IMR-90 (cell line): ENCODE results near the gene GFI1. TPM values are rescaled to one million over a fixed set of nuclear protein-coding genes. Genes with fewer than 3 reads are reported as not detected.

Experiments used
- ATAC-seq: fragments of 200-7000 bp; cut with Tn5 transposase; 2 replicates; pipeline ENCODE4 v1.9.1; 2020; ENCODE audit warnings: low read depth, mild to moderate bottlenecking, moderate library complexity
- BruUV-seq: library from RNA; stranded (reverse); fragments of 400-500 nt; replicated peaks from 2 replicates; lab custom pipeline; 2021; lab: Mats Ljungman, UMichigan
- CTCF ChIA-PET: fragments of 300-600 bp; formaldehyde crosslinking; extraction: SDS; loops from one replicate; lab custom pipeline; 2021; ENCODE audit warnings: antibody characterized with exemption; lab: Yijun Ruan, JAX
- POLR2A ChIA-PET: fragments of 300-600 bp; sonication (Branson Sonifier 250); formaldehyde crosslinking; loops from one replicate; lab custom pipeline; 2022; ENCODE audit warnings: antibody characterized with exemption; ENCODE audit not compliant: unreplicated experiment; lab: Charles Lee
- DNase-seq: peaks from one replicate; pipeline ENCODE4 v3.0.0; 2013
- H2AFZ ChIP-seq: replicated peaks from 2 replicates; pipeline ENCODE3; 2013; ENCODE audit warnings: low read length, mild to moderate bottlenecking; ENCODE audit not compliant: poor library complexity
- H2AK5ac ChIP-seq: 2 replicates; pipeline ENCODE4 v1.6.1; 2013; ENCODE audit warnings: low read depth, low read length, inconsistent platforms
- H2AK9ac ChIP-seq: replicated peaks from 2 replicates; pipeline ENCODE3; 2013; ENCODE audit warnings: mild to moderate bottlenecking, low read depth, low read length, moderate library complexity; ENCODE audit not compliant: poor library complexity
- H2BK120ac ChIP-seq: 2 replicates; pipeline ENCODE4 v1.6.1; 2013; ENCODE audit warnings: low read depth, low read length, inconsistent platforms
- H2BK15ac ChIP-seq: 3 replicates; pipeline ENCODE4 v1.6.1; 2013; ENCODE audit warnings: low read depth, low read length, inconsistent platforms
- H2BK20ac ChIP-seq: 2 replicates; pipeline ENCODE4 v1.6.1; 2013; ENCODE audit warnings: low read depth, mild to moderate bottlenecking, inconsistent platforms, low read length, moderate library complexity
- H2BK5ac ChIP-seq: 2 replicates; pipeline ENCODE4 v1.6.1; 2013; ENCODE audit warnings: mild to moderate bottlenecking, low read depth, low read length, inconsistent platforms; ENCODE audit not compliant: poor library complexity, severe bottlenecking
- H3K14ac ChIP-seq: replicated peaks from 2 replicates; pipeline ENCODE4 v1.6.1; 2013; ENCODE audit warnings: low read depth, low read length, inconsistent platforms
- H3K18ac ChIP-seq: 2 replicates; pipeline ENCODE4 v1.6.1; 2013; ENCODE audit warnings: low read depth, low read length, control low read depth
- H3K23ac ChIP-seq: 2 replicates; pipeline ENCODE4 v1.6.1; 2013; ENCODE audit warnings: low read depth, low read length, inconsistent platforms
- H3K27ac ChIP-seq: 2 replicates; pipeline ENCODE4 v1.5.1; 2013; ENCODE audit warnings: mild to moderate bottlenecking, control low read depth, low read length; ENCODE audit not compliant: insufficient read depth
- H3K27me3 ChIP-seq: 2 replicates; pipeline ENCODE4 v1.6.1; 2013; ENCODE audit warnings: low read length; ENCODE audit not compliant: control insufficient read depth, insufficient read depth
- H3K36me3 ChIP-seq: 2 replicates; pipeline ENCODE4 v1.6.1; 2013; ENCODE audit warnings: low read length, mixed read lengths; ENCODE audit not compliant: control insufficient read depth, insufficient read depth
- H3K4ac ChIP-seq: 2 replicates; pipeline ENCODE4 v1.6.1; 2013; ENCODE audit warnings: low read depth, low read length, inconsistent platforms
- H3K4me1 ChIP-seq: 2 replicates; pipeline ENCODE4 v1.6.1; 2013; ENCODE audit warnings: low read length, mixed read lengths; ENCODE audit not compliant: control insufficient read depth, insufficient read depth
- H3K4me2 ChIP-seq: 2 replicates; pipeline ENCODE4 v1.6.1; 2013; ENCODE audit warnings: low read depth, mild to moderate bottlenecking, control low read depth, low read length, moderate library complexity
- H3K4me3 ChIP-seq: 2 replicates; pipeline ENCODE4 v1.5.1; 2013; ENCODE audit warnings: low read depth, mild to moderate bottlenecking, control low read depth, low read length, moderate library complexity; ENCODE audit not compliant: insufficient read depth
- H3K56ac ChIP-seq: 2 replicates; pipeline ENCODE4 v1.6.1; 2013; ENCODE audit warnings: low read length, inconsistent platforms; ENCODE audit not compliant: insufficient read depth; ENCODE audit errors: extremely low read depth
- H3K79me1 ChIP-seq, 2 experiments: 2 replicates each; pipeline ENCODE4 v1.6.1; 2013; ENCODE audit warnings: low read length in 2 of 2, inconsistent platforms in 1 of 2, low read depth in 1 of 2
- H3K9ac ChIP-seq: 2 replicates; pipeline ENCODE4 v1.6.1; 2013; ENCODE audit warnings: low read depth, low read length, control low read depth
- H3K9me1 ChIP-seq: 2 replicates; pipeline ENCODE4 v1.6.1; 2013; ENCODE audit warnings: low read length, inconsistent platforms; ENCODE audit not compliant: insufficient read depth
- H3K9me3 ChIP-seq: 2 replicates; pipeline ENCODE4 v1.6.1; 2013; ENCODE audit warnings: low read length; ENCODE audit not compliant: control insufficient read depth, insufficient read depth
- H4K20me1 ChIP-seq: 2 replicates; pipeline ENCODE4 v1.6.1; 2013; ENCODE audit warnings: low read length, inconsistent platforms; ENCODE audit not compliant: insufficient read depth
- H4K5ac ChIP-seq: 2 replicates; pipeline ENCODE4 v1.6.1; 2013; ENCODE audit warnings: mild to moderate bottlenecking, low read depth, low read length, control low read depth
- H4K8ac ChIP-seq, 2 experiments: 2 replicates each; pipeline ENCODE4 v1.6.1; 2013; ENCODE audit warnings: low read depth in 2 of 2, low read length in 2 of 2, control low read depth in 1 of 2, inconsistent platforms in 1 of 2
- H4K91ac ChIP-seq: 2 replicates; pipeline ENCODE4 v1.6.1; 2013; ENCODE audit warnings: low read depth, low read length, inconsistent platforms; ENCODE audit not compliant: insufficient read depth
- BHLHE40 ChIP-seq: fragments of 150-350 bp; IDR thresholded peaks from 2 replicates; pipeline ENCODE4 v1.6.1; 2016; ENCODE audit warnings: mild to moderate bottlenecking, low read depth, low read length
- CEBPB ChIP-seq: IDR thresholded peaks from 2 replicates; pipeline ENCODE4 v1.6.1; 2012; ENCODE audit warnings: low read depth, low read length, improper control_type of control experiment
- CHD1 ChIP-seq: IDR thresholded peaks from 2 replicates; pipeline ENCODE4 v1.6.1; 2012; ENCODE audit warnings: low read depth, low read length, improper control_type of control experiment
- CTCF ChIP-seq: conservative IDR thresholded peaks from 2 replicates; pipeline ENCODE4 v1.5.1; 2012; ENCODE audit warnings: mild to moderate bottlenecking, low read depth, low read length, improper control_type of control experiment
- ELK1 ChIP-seq: fragments of 150-350 bp; IDR thresholded peaks from 2 replicates; pipeline ENCODE4 v1.6.1; 2016; ENCODE audit warnings: low read depth, mild to moderate bottlenecking, low read length, moderate library complexity, borderline replicate concordance
- FOS ChIP-seq: fragments of 150-350 bp; IDR thresholded peaks from 2 replicates; pipeline ENCODE4 v1.6.1; 2016; ENCODE audit warnings: low read depth, low read length
- MAZ ChIP-seq: IDR thresholded peaks from 2 replicates; pipeline ENCODE4 v1.6.1; 2012; ENCODE audit warnings: low read depth, mild to moderate bottlenecking, low read length, improper control_type of control experiment, moderate library complexity, borderline replicate concordance
- MXI1 ChIP-seq: IDR thresholded peaks from 2 replicates; pipeline ENCODE4 v1.6.1; 2012; ENCODE audit warnings: low read depth, mild to moderate bottlenecking, low read length, moderate library complexity, borderline replicate concordance
- NFE2L2 ChIP-seq: fragments of 150-350 bp; IDR thresholded peaks from 2 replicates; pipeline ENCODE4 v1.6.1; 2016; ENCODE audit warnings: low read depth, mild to moderate bottlenecking, low read length
- POLR2A ChIP-seq: IDR thresholded peaks from 2 replicates; pipeline ENCODE4 v1.6.1; 2012; ENCODE audit warnings: mild to moderate bottlenecking, low read depth, low read length
- RAD21 ChIP-seq: IDR thresholded peaks from 2 replicates; pipeline ENCODE4 v1.6.1; 2012; ENCODE audit warnings: low read length, improper control_type of control experiment
- RCOR1 ChIP-seq: IDR thresholded peaks from 2 replicates; pipeline ENCODE4 v1.6.1; 2012; ENCODE audit warnings: mild to moderate bottlenecking, low read length, improper control_type of control experiment; ENCODE audit not compliant: insufficient replicate concordance
- RFX5 ChIP-seq: IDR thresholded peaks from 2 replicates; pipeline ENCODE4 v1.8.0; 2012; ENCODE audit warnings: low read depth, mild to moderate bottlenecking, low read length, moderate library complexity
- SMC3 ChIP-seq: fragments of 150-350 bp; IDR thresholded peaks from 2 replicates; pipeline ENCODE4 v1.6.1; 2016; ENCODE audit warnings: low read depth, mild to moderate bottlenecking, antibody characterized with exemption, low read length, moderate library complexity
- USF2 ChIP-seq: fragments of 150-350 bp; IDR thresholded peaks from 2 replicates; pipeline ENCODE4 v1.6.1; 2017; ENCODE audit warnings: mild to moderate bottlenecking, antibody characterized with exemption, low read length, low read depth
- WGBS, 2 experiments: methylation state at CpG; one replicate each; pipeline versions ENCODE4 v1.1.5 to v1.1.7; 2013; ENCODE audit warnings: missing lambda C conversion rate in 2 of 2; ENCODE audit not compliant: insufficient read length in 1 of 2; ENCODE audit errors: extremely low coverage in 2 of 2; 5-methylcytosine and 5-hydroxymethylcytosine counted together
- dilution Hi-C: fragments of 300-500 bp; cut with HindIII; formaldehyde crosslinking; loops from one replicate; pipeline ENCODE4 v1.14.3; 2018; ENCODE audit warnings: low sequenced_read_pairs; ENCODE audit not compliant: unreplicated experiment
- in situ Hi-C: fragments of 300-500 bp; cut with MboI; formaldehyde crosslinking; loops from 3 replicates; pipeline ENCODE4 v1.14.3; 2019; ENCODE audit warnings: low sequenced_read_pairs, inconsistent platforms, mixed read lengths
- intact Hi-C: fragments of 100-400 bp; cut with micrococcal nuclease; formaldehyde crosslinking; loops from 2 replicates; pipeline ENCODE4 v1.10.0; 2022
- polyA plus RNA-seq, 3 experiments: library from polyadenylated mRNA; depleted of rRNA; stranded (reverse); fragments of >200 nt; gene quantifications; 2 replicates each; pipeline ENCODE4 v1.2.3, GENCODE V29; 2012; ENCODE audit warnings: low replicate concordance in 1 of 3
- total RNA-seq: library from RNA; depleted of rRNA; stranded (reverse); fragments of >200 nt; gene quantifications from 2 replicates; pipeline ENCODE4 v1.2.3, GENCODE V29; 2012

Gene GFI1
- total and polyA plus RNA-seq, 2 of the 4 experiments (the other 2 are of a cell fraction), result under 0.01 to 0.21 TPM

- Histone ChIP-seq H3K14ac (no peak overlapping the region), H4K8ac (no peak overlapping the region), H3K23ac (peak overlapping the region; percentile 56; the same call in 1 of the 2 replicates), H2AK9ac (peak overlapping the region; percentile 5), H3K27me3 (peaks cover 95% of the 10 kb centered on the region), H3K9me3 (peaks cover 13% of the 10 kb centered on the region; the same call in 1 of the 2 replicates), H2AK5ac (no peak overlapping the region), H3K9ac (no peak overlapping the region), H4K20me1 (peaks cover 17% of the 10 kb centered on the region), H4K5ac (no peak overlapping the region), H2BK15ac (no peak overlapping the region), H3K4me1 (peaks cover 8% of the 10 kb centered on the region), H2BK120ac (no peak overlapping the region), H3K56ac (no peak overlapping the region), H3K27ac (no peak overlapping the region), H4K91ac (no peak overlapping the region), H2AFZ (peak overlapping the region; percentile 79), H3K79me1 (no peaks in the 10 kb centered on the region), H3K9me1 (no peaks in the 10 kb centered on the region), H2BK20ac (no peak overlapping the region), H3K4me2 (peak overlapping the region; percentile 28; the same call in 1 of the 2 replicates), H3K4ac (no peak overlapping the region), H3K18ac (no peak overlapping the region), H2BK5ac (no peak overlapping the region), H3K4me3 (no peak overlapping the region), H3K36me3 (no peaks in the 10 kb centered on the region)
- POLR2A ChIA-PET, result no interaction called here
- CTCF ChIA-PET, result no interaction called here
- in situ Hi-C loops (no loop called here), dilution Hi-C loops (no loop called here), intact Hi-C loops (loop anchor here (10.0 kb wide), 1 partner anchor 353 kb away; the partner anchor contains the start of gene RPL5)
- DNase-seq (no peak), ATAC-seq (no peak)
- 4% methylated on average over 15 of the region's 39 CpGs; no CpG with 5 or more reads in 1 of the 2 experiments for WGBS, 2 experiments
- no TSS peak for BruUV-seq
- TF ChIP-seq MXI1 (no peak), USF2 (no peak), FOS (no peak), BHLHE40 (no peak), CTCF (no peak), RAD21 (no peak), CHD1 (no peak), NFE2L2 (no peak), RFX5 (no peak), RCOR1 (no peak), MAZ (no peak), CEBPB (no peak), POLR2A (no peak), ELK1 (no peak), SMC3 (no peak)
These were observed 4.6 kb downstream of the GFI1 start for GRCh38 chr1:92481971-92482664.
